ENCODE data around the gene NR1I3.

GRCh38 chr1:161250829-161251228, 12.8 kb upstream of the NR1I3 start:
- TF ChIP-seq CTCF (IDR thresholded peaks at IDR 0.05; ENCODE audit: poor library complexity) (no peak), EZH2 (IDR thresholded peaks at IDR 0.05; ENCODE audit: borderline replicate concordance) (no peak), EZH2phosphoT487 (IDR thresholded peaks at IDR 0.05; ENCODE audit: low read depth, severe bottlenecking, unreplicated experiment) (no peak)
